ENCODE data around the gene INPP5F. TPM values are rescaled to one million over a fixed set of nuclear protein-coding genes. Genes with fewer than 3 reads are reported as not detected.

The INPP5F gene
- total and polyA plus RNA-seq, 4 experiments from 2014 or later = 3.6 to 10.9 (median 8.0) TPM

GRCh38 chr10:119740096-119740495, 14.2 kb downstream of the INPP5F start:
- H3K36me3 Mint-ChIP-seq = no peaks in the 10 kb centered on the region
- POLR2A ChIA-PET (ENCODE audit: partially characterized antibody) = no interaction called here
- no peak overlapping the region for H3K4me3 Mint-ChIP-seq
- no peaks in the 10 kb centered on the region for H3K9me3 Mint-ChIP-seq
- H3K4me1 Mint-ChIP-seq = peaks cover 17 to 27% (median 22%) of the 10 kb centered on the region in 4 donors
- no peaks in the 10 kb centered on the region for H3K36me3 ChIP-seq (ENCODE audit: insufficient read depth, low read length)
- no peaks in the 10 kb centered on the region for H3K27me3 ChIP-seq (ENCODE audit: insufficient read depth, low read length)
- H3K4me1 ChIP-seq (ENCODE audit: insufficient read depth, low read length) = peaks cover 26% of the 10 kb centered on the region
- no peaks in the 10 kb centered on the region for H3K27me3 Mint-ChIP-seq
- intact Hi-C loops (cut with micrococcal nuclease) = no loop called here
- H3K4me3 ChIP-seq (ENCODE audit: low read length in 2 of 2) = no peak overlapping the region
- CTCF ChIA-PET (ENCODE audit: partially characterized antibody) = no interaction called here
- no peak overlapping the region for H3K27ac ChIP-seq (ENCODE audit: low read depth, low read length)
- no peaks in the 10 kb centered on the region for H3K9me3 ChIP-seq (ENCODE audit: control insufficient read depth in 1 of 2, low read length in 2 of 2)
- peak overlapping the region in 1 of 7 donors; percentile 61 for H3K27ac Mint-ChIP-seq
- DNase-seq = no peak

GRCh38 chr10:119742947-119743648, 17.2 kb downstream of the INPP5F start:
- ChIA-PET POLR2A (ENCODE audit: partially characterized antibody) (interaction anchor here (1.8 kb wide), 1 partner anchor 17 kb away, joined by 7 read pairs; the partner anchor contains the start of gene INPP5F), CTCF (ENCODE audit: partially characterized antibody) (interaction anchor here (2.3 kb wide), 1 partner anchor 8 kb away, joined by 16 read pairs; no protein-coding TSS in a partner anchor)
- peaks cover 11% of the 10 kb centered on the region for H3K4me1 ChIP-seq (ENCODE audit: insufficient read depth, low read length)
- H3K36me3 Mint-ChIP-seq = no peaks in the 10 kb centered on the region
- no peaks in the 10 kb centered on the region for H3K9me3 Mint-ChIP-seq
- H3K9me3 ChIP-seq (ENCODE audit: control insufficient read depth in 1 of 2, low read length in 2 of 2) = no peaks in the 10 kb centered on the region
- no peak overlapping the region for H3K4me3 ChIP-seq (ENCODE audit: low read length in 2 of 2)
- H3K27ac Mint-ChIP-seq = peak overlapping the region in 1 of 7 donors; percentile 5
- no peak for DNase-seq
- H3K27ac ChIP-seq (ENCODE audit: low read depth, low read length) = no peak overlapping the region
- no peaks in the 10 kb centered on the region for H3K27me3 ChIP-seq (ENCODE audit: insufficient read depth, low read length)
- H3K36me3 ChIP-seq (ENCODE audit: insufficient read depth, low read length) = no peaks in the 10 kb centered on the region
- intact Hi-C loops (cut with micrococcal nuclease) = no loop called here
- H3K27me3 Mint-ChIP-seq = no peaks in the 10 kb centered on the region
- H3K4me3 Mint-ChIP-seq = no peak overlapping the region
- H3K4me1 Mint-ChIP-seq = peaks cover 7 to 20% (median 10%) of the 10 kb centered on the region in 4 donors

GRCh38 chr10:119747940-119748339, 22.1 kb downstream of the INPP5F start:
- H3K27me3 ChIP-seq (ENCODE audit: insufficient read depth, low read length) = no peaks in the 10 kb centered on the region

GRCh38 chr10:119748871-119749270, 23.0 kb downstream of the INPP5F start:
- Histone ChIP-seq H3K9me3 (ENCODE audit: control insufficient read depth in 1 of 2, low read length in 2 of 2) (no peaks in the 10 kb centered on the region), H3K36me3 (ENCODE audit: insufficient read depth, low read length) (no peaks in the 10 kb centered on the region), H3K4me3 (ENCODE audit: low read length in 2 of 2) (no peak overlapping the region), H3K27ac (ENCODE audit: low read depth, low read length) (no peak overlapping the region), H3K4me1 (ENCODE audit: insufficient read depth, low read length) (peaks cover 5% of the 10 kb centered on the region), H3K27me3 (ENCODE audit: insufficient read depth, low read length) (no peaks in the 10 kb centered on the region)
- no peak for DNase-seq
- CTCF ChIA-PET (ENCODE audit: partially characterized antibody) = interaction anchor here (2.5 to 8.0 kb wide), 3 partner anchors 11 to 588 kb away, joined by 10 to 74 read pairs (median 26); no protein-coding TSS in a partner anchor
- intact Hi-C loops (cut with micrococcal nuclease) = no loop called here
- Mint-ChIP-seq H3K4me1 (peaks cover 7 to 17% (median 10%) of the 10 kb centered on the region in 4 donors), H3K27me3 (no peaks in the 10 kb centered on the region), H3K4me3 (no peak overlapping the region), H3K36me3 (no peaks in the 10 kb centered on the region), H3K27ac (no peak overlapping the region), H3K9me3 (no peaks in the 10 kb centered on the region)
- POLR2A ChIA-PET (ENCODE audit: partially characterized antibody) = interaction anchor here (1.0 kb wide), 1 partner anchor 62 kb away, joined by 4 read pairs; no protein-coding TSS in a partner anchor

More at GRCh38 chr10:119747940-119748339, 22.1 kb downstream of the INPP5F start:
- H3K9me3 Mint-ChIP-seq = no peaks in the 10 kb centered on the region
- no peaks in the 10 kb centered on the region for H3K36me3 ChIP-seq (ENCODE audit: insufficient read depth, low read length)
- no peak overlapping the region for H3K27ac ChIP-seq (ENCODE audit: low read depth, low read length)
- DNase-seq = no peak
- no peak overlapping the region for H3K4me3 ChIP-seq (ENCODE audit: low read length in 2 of 2)
- no peaks in the 10 kb centered on the region for H3K36me3 Mint-ChIP-seq
- intact Hi-C loops (cut with micrococcal nuclease) = no loop called here
- H3K4me3 Mint-ChIP-seq = no peak overlapping the region
- H3K9me3 ChIP-seq (ENCODE audit: control insufficient read depth in 1 of 2, low read length in 2 of 2) = no peaks in the 10 kb centered on the region
- no peaks in the 10 kb centered on the region for H3K27me3 Mint-ChIP-seq
- peaks cover 5% of the 10 kb centered on the region for H3K4me1 ChIP-seq (ENCODE audit: insufficient read depth, low read length)
- H3K27ac Mint-ChIP-seq = no peak overlapping the region
- CTCF ChIA-PET (ENCODE audit: partially characterized antibody) = interaction anchor here (2.5 to 8.0 kb wide), 3 partner anchors 11 to 589 kb away, joined by 10 to 74 read pairs (median 26); no protein-coding TSS in a partner anchor
- H3K4me1 Mint-ChIP-seq = peaks cover 7 to 21% (median 10%) of the 10 kb centered on the region in 4 donors
- POLR2A ChIA-PET (ENCODE audit: partially characterized antibody) = interaction anchor here (1.0 kb wide), 1 partner anchor 61 kb away, joined by 4 read pairs; no protein-coding TSS in a partner anchor

- no peak overlapping the region for H3K4me3 ChIP-seq (ENCODE audit: low read length in 2 of 2)
- no peaks in the 10 kb centered on the region for H3K27me3 ChIP-seq (ENCODE audit: insufficient read depth, low read length)
- ChIA-PET CTCF (ENCODE audit: partially characterized antibody) (interaction anchor here (1.0 to 8.0 kb wide), 5 partner anchors 12 to 588 kb away, joined by 3 to 74 read pairs (median 26); no protein-coding TSS in a partner anchor), POLR2A (ENCODE audit: partially characterized antibody) (no interaction called here)
- Mint-ChIP-seq H3K9me3 (no peaks in the 10 kb centered on the region), H3K36me3 (no peaks in the 10 kb centered on the region), H3K4me1 (peaks cover 7 to 13% (median 10%) of the 10 kb centered on the region in 4 donors), H3K4me3 (no peak overlapping the region), H3K27ac (no peak overlapping the region), H3K27me3 (no peaks in the 10 kb centered on the region)
- intact Hi-C loops (cut with micrococcal nuclease) = no loop called here
- H3K4me1 ChIP-seq (ENCODE audit: insufficient read depth, low read length) = peaks cover 5% of the 10 kb centered on the region
- no peak overlapping the region for H3K27ac ChIP-seq (ENCODE audit: low read depth, low read length)
- no peak for DNase-seq
- no peaks in the 10 kb centered on the region for H3K36me3 ChIP-seq (ENCODE audit: insufficient read depth, low read length)
- no peaks in the 10 kb centered on the region for H3K9me3 ChIP-seq (ENCODE audit: control insufficient read depth in 1 of 2, low read length in 2 of 2)
Observed at GRCh38 chr10:119749455-119749854, 23.6 kb downstream of the INPP5F start.

- peak overlapping the region in 3 of 8 donors; percentile 20 to 38 (median 20) for H3K4me3 Mint-ChIP-seq
- DNase-seq = peak; percentile 41 to 54 (median 48)
Observed at GRCh38 chr10:119750391-119751230, 24.8 kb downstream of the INPP5F start.

More at GRCh38 chr10:119750391-119751230, 24.8 kb downstream of the INPP5F start:
- peaks cover 5% of the 10 kb centered on the region for H3K4me1 ChIP-seq (ENCODE audit: insufficient read depth, low read length)
- no peaks in the 10 kb centered on the region for H3K9me3 Mint-ChIP-seq
- no peaks in the 10 kb centered on the region for H3K9me3 ChIP-seq (ENCODE audit: control insufficient read depth in 1 of 2, low read length in 2 of 2)
- H3K27me3 Mint-ChIP-seq = no peaks in the 10 kb centered on the region
- CTCF ChIA-PET (ENCODE audit: partially characterized antibody) = interaction anchor here (0.6 to 8.0 kb wide), 36 partner anchors 9 to 984 kb away, joined by 3 to 74 read pairs (median 4); partner anchors contain the start of genes INPP5F, MCMBP and SEC23IP
- H3K36me3 Mint-ChIP-seq = peaks cover 0 to 1% of the 10 kb centered on the region in 2 donors
- H3K27ac ChIP-seq (ENCODE audit: low read depth, low read length) = no peak overlapping the region
- H3K36me3 ChIP-seq (ENCODE audit: insufficient read depth, low read length) = no peaks in the 10 kb centered on the region
- H3K27ac Mint-ChIP-seq = peak overlapping the region in 2 of 7 donors; percentile 54 to 83
- POLR2A ChIA-PET (ENCODE audit: partially characterized antibody) = interaction anchor here (0.7 to 1.4 kb wide), 2 partner anchors 9 to 122 kb away, joined by 3 read pairs; no protein-coding TSS in a partner anchor
- peaks cover 7 to 11% (median 10%) of the 10 kb centered on the region in 4 donors for H3K4me1 Mint-ChIP-seq
- no peaks in the 10 kb centered on the region for H3K27me3 ChIP-seq (ENCODE audit: insufficient read depth, low read length)
- intact Hi-C loops (cut with micrococcal nuclease) = loop anchor here (1.0 to 10.0 kb wide), 5 partner anchors 13 to 984 kb away; no protein-coding TSS in a partner anchor
- H3K4me3 ChIP-seq (ENCODE audit: low read length in 2 of 2) = no peak overlapping the region
